Measurements from ENCODE around the gene UNC80.
"Not testable (repeated sequence)": the region's sequence is repeated elsewhere in the genome, so short reads cannot be mapped to it uniquely, and the experiment has no call there.

UNC80 gene, protein sequence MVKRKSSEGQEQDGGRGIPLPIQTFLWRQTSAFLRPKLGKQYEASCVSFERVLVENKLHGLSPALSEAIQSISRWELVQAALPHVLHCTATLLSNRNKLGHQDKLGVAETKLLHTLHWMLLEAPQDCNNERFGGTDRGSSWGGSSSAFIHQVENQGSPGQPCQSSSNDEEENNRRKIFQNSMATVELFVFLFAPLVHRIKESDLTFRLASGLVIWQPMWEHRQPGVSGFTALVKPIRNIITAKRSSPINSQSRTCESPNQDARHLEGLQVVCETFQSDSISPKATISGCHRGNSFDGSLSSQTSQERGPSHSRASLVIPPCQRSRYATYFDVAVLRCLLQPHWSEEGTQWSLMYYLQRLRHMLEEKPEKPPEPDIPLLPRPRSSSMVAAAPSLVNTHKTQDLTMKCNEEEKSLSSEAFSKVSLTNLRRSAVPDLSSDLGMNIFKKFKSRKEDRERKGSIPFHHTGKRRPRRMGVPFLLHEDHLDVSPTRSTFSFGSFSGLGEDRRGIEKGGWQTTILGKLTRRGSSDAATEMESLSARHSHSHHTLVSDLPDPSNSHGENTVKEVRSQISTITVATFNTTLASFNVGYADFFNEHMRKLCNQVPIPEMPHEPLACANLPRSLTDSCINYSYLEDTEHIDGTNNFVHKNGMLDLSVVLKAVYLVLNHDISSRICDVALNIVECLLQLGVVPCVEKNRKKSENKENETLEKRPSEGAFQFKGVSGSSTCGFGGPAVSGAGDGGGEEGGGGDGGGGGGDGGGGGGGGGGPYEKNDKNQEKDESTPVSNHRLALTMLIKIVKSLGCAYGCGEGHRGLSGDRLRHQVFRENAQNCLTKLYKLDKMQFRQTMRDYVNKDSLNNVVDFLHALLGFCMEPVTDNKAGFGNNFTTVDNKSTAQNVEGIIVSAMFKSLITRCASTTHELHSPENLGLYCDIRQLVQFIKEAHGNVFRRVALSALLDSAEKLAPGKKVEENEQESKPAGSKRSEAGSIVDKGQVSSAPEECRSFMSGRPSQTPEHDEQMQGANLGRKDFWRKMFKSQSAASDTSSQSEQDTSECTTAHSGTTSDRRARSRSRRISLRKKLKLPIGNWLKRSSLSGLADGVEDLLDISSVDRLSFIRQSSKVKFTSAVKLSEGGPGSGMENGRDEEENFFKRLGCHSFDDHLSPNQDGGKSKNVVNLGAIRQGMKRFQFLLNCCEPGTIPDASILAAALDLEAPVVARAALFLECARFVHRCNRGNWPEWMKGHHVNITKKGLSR (N-terminal part only)

DNA sequence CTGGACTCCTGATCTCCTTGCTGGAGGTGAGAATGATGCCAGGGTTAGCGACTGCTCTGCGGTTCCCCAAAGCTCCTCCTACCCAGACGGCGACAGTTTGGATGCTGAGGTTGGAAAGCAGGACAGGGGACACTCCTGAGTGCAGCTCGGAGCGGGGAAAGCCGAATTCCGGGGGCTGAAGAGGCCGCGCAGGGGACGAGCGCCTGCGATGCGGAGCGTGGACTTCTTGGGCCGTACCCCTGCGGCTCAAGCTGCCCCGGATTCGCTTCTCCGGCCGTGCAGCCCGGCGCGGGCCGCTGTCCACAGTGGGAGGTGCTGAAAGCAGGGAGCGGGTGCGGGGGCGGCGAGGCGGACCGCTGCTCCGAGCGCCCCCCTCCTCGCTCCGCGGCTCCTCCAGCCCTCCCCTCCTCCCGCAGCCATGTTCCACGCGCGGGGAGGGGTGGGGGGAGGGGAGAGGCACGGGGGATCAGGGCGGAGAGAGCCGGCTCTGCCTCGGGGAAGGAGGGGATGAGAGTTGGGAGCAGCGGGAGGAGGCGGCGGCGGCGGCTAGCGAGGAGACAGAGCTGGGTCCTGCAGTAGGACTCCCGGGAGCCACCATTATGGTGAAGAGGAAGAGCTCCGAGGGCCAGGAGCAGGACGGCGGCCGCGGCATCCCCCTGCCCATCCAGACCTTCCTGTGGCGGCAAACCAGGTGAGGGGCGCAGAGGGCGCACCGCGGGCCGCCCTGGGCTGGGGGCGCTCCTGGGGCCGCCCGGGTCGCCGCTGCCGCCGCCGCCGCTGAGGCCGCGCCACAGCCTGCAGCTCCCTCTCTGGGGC lies at the start of gene UNC80:
Gene UNC80, plus strand, starts transcription at position 359 of the 816 bp plus-strand sequence. Its CDS starts 241 bp downstream, at position 600.
- peak; percentile 34 to 76 (median 56) for DNase-seq

DNA sequence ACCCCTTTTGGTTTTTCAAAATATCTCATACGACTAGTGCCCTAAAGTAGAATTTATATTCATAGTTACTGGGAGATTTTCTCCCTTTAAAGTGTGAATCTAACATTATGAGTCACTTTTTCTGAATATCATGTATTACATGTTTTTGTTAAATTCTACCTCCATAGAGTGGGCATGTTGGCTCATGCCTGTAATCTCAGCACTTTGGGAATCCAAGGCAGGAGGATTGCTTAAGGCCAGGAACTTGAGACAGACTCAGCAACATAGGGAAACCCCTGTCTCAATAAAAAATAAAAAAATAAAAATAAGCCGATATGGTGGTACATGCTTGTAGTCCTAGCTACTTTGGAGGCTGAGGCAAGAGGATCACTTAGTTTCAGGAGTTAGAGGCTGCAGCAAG lies 45.3 kb upstream of the UNC80 start:
- no peak for DNase-seq

DNA sequence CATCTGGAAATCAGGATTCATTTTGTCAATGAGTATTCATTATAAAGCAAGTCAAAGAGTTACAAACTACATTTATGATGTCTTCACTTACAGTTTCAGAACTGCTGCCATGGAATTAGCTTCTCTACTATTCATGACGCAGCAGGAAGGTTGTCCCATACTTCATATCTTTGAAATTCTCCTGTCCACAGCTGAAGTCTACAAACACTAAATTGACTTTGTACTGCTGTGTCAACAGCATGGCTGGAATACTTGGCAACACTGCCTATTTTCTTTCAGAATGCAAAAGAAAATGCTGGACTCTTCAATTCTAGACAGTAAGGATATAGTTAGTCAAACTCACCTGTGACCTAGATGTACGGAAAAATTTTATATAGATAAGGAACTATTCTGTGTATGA lies 44.6 kb upstream of the UNC80 start:
- no peak for DNase-seq

DNA sequence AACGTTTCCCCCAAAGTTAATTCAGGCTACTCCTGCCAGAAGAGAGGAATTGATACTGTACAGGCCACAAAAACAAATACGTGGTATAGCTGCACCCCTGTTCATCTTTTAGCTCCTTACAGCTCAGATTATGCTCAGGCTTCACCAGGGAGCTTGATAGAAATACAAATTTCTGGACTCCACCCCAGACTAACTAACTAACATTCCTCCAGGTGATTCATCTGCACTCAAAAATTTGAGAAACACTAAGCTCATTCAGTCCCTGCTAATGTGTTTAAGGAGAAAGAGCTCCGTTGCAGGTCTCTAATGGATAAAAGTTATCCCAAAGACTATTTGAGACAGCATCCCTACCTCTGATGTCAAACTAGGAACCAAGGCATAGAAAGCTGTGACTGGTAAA lies 36.8 kb upstream of the UNC80 start:
- no peak for DNase-seq

DNA sequence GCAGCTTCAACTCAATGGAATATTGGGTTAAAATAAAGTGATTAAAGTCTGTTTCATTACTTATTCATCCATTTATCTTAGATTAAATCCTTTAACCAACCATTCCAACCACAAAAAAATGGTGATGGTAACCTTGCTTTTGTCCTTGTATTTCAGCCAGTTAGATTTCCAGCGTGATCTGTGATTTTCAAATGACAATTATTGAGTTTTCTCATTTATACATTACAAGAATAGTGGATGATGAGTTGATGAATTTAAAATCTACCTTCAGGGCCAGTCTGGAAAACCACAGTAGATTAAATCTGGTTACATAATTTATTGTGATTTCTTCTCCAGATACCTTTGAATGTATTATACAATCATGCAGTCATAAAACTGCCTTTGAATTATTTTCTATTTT lies 29.7 kb upstream of the UNC80 start:
- DNase-seq: no peak

DNA sequence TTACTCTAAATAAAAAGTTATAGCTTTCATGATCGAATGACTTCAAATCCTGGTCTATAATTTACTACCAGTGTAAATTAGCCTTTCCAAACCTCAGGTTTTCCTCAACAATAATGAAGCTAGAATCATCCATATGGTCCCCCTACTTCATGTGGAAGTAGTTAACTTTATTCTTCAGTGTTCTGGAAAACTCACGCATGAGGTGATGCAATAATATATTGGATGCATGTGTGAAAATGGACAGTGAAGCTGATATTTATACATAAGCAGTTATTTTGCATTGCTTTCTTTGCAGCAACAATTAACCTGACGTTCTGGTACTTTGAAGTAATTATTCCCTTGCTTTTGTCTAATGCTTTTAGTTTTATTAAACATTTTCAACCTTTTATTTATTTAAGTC lies 18.6 kb upstream of the UNC80 start:
- no peak for DNase-seq

DNA sequence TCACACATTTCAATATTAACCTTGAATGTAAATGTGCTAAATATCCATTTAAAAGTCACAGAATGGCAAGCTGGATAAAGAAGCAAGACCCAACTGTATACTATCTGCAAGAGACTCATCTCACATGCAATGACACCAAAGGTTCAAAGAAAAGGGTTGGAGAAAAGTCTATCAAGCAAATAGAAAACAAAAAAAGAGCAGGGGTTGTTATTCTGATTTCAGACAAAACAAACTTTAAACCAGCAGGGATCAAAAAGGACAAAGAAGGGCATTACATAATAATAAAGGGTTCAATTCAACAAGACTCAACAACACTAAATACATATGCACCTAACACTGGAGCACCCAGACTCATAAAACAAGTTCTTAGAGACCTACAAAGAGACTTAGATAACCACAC lies 14.5 kb upstream of the UNC80 start:
- DNase-seq: no peak

DNA sequence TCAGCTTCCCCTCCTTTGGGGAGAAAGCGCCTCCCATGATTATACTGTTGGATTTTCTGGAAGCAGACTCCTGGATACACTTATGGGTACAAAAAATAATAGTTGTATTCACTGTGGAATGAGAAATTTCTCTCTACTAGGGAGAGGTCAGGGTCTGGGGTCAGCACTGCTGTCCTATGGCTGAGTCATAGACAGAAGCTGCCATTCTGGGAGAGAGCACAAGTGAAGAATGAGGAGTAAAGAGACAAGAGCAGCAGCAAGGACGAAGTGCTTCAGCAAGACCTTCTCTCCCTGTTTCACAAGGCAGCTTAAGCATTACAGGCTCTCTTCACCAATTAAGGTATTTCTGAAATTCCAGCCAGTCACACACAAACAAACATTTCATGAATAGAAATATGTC lies 10.1 kb upstream of the UNC80 start:
- DNase-seq: no peak

DNA sequence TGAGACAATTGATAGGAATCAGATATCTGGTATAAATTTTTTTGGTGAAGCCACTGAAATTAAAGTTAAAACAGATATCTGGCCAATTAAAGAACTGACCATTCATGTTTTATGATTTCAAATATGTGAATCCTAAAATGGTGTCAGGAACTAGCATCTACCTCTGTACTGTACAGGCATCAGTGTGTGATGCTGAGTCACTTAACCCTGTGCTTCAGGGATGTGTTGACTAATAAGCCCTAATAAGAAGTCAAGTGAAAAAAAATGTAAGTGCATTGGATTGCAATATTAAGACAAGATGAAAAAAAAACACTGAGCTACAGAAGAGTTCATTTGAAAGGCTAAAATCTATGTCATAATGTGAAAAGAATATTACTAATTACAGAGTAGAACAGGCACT lies 9.1 kb upstream of the UNC80 start:
- DNase-seq: no peak

DNA sequence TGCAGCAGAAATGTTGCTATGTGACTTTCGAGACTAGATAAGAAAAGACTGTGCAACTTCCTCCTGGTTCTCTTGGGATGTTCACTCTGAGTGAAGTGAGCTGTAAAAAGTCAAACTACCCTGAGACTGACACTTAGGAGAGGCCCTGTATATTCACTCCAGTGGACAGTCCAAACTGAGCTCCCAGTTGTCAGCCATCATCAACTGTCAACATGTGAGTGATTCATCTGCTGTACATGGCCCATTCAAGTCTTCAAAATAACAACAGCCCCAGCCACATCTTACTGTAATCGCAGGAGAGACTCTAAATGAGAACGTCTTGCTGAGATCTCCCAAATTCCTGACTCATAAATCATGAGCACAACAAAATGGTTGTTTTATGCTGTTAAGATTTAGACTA lies 8.5 kb upstream of the UNC80 start:
- DNase-seq: no peak

DNA sequence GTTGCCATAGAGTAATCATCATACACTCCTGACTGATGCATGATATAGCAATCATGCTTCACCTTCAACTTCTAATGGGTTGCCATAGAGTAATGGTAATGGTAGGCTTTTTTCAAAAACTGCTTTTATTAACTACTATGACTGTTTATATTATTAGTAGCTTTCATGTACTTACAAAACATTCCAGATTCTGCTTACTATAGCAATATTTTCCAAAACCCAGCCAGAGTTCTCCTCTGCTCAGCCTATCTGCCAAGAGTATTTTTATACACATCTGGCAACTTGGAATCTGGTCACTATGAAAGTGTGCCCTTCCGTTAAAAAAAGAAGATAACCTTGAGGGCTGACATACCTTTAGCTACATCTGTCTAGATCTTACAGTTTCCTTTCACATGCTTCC lies 5.0 kb upstream of the UNC80 start:
- DNase-seq: no peak

DNA sequence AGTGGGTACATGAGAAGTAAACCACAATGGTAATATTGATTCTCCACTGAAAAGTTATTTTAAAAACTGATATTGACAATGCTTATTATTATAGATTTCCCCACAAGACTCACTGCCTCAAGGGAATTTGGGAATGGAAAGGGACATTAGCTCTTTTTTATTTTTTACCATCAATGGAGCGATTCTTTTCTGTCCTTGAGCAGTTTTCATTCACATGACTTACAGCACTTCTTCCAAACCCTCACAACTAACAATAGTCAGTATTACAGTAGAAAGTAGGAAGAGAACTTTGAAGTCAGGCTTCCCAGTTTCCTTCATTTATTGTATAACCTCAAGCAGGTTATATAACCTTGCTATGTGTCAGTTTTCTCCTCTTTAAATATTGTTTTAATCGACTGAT lies 4.3 kb upstream of the UNC80 start:
- DNase-seq: no peak

DNA sequence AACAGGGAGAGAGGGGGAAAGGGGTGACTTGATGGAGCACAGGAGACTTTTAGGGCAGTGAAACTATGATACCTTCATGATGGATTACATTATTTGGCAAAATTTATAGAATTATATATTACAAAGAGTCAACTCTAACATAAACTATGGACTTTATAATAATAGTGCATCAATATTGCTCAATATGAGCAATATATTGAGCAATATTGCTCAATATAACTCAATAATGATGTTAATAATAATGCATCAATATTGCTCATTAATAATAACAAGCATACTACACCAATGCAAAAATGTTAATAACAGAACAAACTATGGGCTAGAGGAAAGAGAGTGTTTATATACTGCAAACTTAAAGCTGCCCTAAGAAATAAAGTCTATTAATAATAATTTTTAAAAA lies 3.1 kb upstream of the UNC80 start:
- no peak for DNase-seq

DNA sequence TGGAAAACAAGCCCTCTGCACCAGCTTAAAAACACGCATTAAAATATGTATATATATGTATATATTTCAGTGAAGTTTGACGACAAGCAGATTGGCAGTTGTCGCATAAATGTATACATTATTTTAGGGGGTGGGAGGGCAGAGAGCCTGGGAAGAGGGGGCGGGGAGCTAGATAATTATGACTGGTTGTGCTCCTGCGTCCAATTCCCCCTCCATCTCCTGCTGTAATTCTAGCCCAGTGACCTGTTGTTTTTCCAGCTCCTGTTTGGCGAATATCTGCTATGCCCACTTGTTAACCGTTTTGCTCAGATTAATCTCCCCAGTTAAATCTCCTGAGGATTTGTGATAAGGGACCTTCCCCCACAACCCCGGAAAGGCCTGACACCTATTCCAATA lies 656 bp downstream of the UNC80 start:
- DNase-seq: no peak

DNA sequence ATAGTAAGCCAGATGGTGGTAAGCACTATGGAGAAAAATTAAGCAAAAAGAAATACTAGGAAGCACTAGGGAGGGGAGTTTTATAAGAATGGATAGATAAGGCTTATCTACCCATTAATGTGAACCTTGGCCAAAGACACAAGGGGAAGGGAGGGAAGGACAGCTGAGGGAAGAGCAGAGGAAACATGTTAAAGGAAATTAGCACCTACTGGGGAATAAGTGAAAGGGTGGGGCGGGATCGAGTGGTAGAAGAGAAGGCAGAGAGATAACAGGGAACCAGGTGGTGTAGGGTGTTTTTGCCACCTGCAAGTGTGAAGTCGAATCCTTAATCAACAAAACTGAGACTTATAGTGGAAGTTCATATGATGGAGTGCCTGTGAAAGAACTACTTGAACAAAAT lies 1.7 kb downstream of the UNC80 start:
- DNase-seq: no peak

DNA sequence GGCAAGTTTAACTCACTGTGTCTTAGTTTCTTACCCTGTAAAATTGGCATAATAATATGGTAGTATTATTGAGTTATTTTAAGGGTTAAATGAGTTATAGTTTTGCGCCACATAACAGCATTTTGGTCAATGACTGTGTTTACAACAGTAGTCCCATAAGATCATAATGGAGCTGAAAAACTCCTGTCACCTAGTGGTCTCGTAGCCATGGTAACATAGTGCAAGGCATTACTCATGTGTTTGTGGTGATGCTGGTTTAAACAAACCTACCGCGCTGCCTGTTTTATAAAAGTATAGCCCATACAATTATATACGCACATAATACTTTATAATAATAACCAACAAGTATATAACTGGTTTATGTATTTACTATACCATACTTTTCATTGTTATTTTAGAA lies 15.8 kb downstream of the UNC80 start:
- DNase-seq: no peak

DNA sequence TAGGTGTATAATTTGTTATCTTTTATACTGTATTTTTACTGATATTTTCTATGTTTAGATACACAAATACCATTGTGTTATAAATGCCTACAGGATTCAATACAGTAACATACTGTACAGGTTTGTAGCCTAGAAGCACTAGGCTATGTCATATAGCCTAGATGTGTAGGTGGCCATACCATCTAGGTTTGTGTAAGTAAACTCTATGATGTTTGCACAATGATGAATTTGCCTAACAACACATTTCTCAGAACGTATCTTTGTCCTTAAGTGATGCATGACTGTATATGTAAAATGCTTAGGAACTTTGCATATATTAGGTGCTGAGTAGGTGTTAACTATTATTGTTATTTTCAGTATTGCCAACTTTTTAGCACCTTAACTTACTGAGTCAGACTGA lies 17.3 kb downstream of the UNC80 start:
- no peak for DNase-seq

DNA sequence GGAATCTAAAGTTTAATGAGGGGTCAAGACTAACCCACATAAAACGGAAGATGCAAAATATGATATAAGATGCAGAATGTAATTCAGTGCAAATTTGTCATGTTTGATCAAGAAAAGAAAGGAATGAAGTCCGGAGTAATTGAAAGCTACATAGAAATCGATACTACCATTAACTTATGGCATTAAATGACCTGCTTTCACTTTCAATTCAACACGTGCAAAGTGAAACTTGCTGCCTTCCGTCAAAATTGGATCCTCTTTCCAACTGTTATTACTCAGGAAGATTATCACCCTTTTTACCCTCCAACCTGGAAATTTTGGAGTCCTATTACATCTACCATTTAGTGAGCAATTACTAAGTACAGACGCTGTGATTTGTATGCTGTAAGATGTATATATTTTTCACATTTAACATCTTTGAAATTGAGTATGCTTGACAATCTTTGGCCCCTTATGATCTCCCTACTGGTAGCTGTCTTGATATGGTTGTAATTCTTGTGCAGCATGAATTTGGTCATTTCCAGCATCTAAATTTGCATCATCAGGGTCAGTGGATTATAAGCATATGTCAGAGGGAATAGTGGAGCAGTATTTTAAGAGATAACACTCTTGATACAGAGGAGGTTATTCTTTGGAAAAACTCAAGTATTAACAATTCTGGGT lies 18.6 kb downstream of the UNC80 start:
- peak; percentile 8 to 24 (median 17) for DNase-seq

DNA sequence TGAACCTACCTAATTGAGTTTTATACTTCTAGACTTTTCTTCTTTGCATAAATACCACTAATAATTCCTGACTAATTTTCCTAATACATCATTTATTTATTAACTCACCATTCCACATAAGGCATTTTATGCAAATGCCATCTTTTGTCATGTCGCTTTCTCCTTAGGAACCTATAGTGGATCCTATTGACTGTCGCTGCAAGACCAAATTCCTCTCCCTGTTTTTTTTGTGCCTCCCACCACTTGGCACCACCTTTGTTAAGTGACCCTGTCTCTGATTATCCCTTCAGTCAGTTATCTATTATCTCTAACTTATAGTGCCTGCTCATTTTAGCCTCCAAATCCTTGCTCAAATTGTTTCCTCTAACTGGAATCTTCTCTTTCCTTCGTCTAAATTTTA lies 19.5 kb downstream of the UNC80 start:
- DNase-seq: no peak

DNA sequence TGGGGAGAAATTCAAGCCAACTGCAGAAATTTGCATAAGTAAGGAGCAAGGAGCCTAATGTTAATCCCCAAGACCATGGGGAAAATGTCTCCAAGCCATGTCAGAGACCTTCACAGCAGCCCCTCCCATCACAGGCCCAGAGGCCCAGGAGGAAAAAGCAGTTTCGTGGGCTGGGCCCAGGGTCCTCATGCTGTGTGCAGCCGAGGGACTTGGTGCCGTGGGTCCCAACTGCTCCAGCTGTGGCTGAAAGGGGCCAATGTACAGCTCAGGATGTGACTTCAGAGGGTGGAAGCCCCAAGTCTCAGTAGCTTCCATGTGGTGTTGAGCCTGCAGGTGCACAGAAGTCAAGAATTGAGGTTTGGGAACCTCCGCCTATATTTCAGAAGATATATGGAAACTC lies 23.8 kb downstream of the UNC80 start:
- DNase-seq: not testable (repeated sequence)

DNA sequence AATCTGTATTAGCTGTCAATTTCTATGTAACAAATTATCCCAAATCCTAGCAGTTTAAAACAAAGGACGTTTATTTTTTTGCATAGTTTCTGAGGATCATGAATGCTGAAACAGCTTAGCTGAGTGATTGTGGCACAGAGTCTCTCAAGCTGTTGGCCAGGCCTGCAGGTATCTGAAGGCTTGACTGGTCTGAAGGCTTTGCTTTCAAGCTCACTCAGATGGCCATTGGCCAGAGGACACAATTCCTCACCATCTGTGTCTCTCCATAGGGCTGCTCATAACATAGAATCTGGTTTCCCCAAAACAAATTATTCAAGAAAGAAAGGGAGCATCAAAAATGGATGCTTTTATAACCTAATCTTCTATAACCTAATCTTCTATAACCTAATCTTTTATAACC lies 33.7 kb downstream of the UNC80 start:
- no peak for DNase-seq

DNA sequence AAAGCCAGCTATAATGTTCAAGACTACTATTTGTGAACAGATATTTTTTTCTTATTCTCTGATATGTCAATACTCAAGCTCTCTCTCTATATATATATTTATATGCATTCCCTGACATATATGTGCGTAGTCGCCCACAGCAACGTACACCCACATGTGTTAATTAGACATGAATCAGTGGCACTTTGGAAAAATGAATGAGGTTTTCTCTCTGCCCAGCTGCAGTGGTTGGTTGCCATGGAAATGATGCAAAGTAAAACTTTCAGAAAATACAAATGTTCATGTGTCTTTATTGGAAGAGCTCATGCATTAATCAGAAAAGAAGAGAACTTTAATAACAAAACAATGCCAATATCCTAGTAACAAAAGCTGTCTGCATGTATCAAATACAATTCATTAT lies 34.7 kb downstream of the UNC80 start:
- DNase-seq: no peak

All from suppressor macrophage treated with lipopolysaccharide for 1 hour (primary cell).